Activated T-helper 2 cell treated with anti-CD3 and anti-CD28 coated beads, Interferon-gamma antibody, Interleukin-2, Interleukin-4, amounts not matched to agents 10 μg/mL and 5 μg/mL and 100 μg/mL, durations not matched to agents 14 hours and 24 hours and 36 hours (primary cell): ENCODE results near the gene MEGF8. TPM values are rescaled to one million over a fixed set of nuclear protein-coding genes. Genes with fewer than 3 reads are reported as not detected.
"Not testable (repeated sequence)": the region's sequence is repeated elsewhere in the genome, so short reads cannot be mapped to it uniquely, and the experiment has no call there.

Experiments
- DNase-seq: peaks from one replicate; pipeline ENCODE4 v3.0.0; 2021; ENCODE audit warnings: low spot score
- H3K27ac Mint-ChIP-seq: one replicate; pipeline ENCODE4 v1.8.0; 2021; ENCODE audit warnings: mixed read lengths
- H3K27me3 Mint-ChIP-seq: one replicate; pipeline ENCODE4 v1.8.0; 2021; ENCODE audit warnings: low read depth, mixed read lengths
- H3K36me3 Mint-ChIP-seq: one replicate; pipeline ENCODE4 v1.8.0; 2021; ENCODE audit warnings: low read depth, mixed read lengths
- H3K4me1 Mint-ChIP-seq: one replicate; pipeline ENCODE4 v1.8.0; 2021; ENCODE audit warnings: low read depth, mixed read lengths
- H3K4me3 Mint-ChIP-seq: one replicate; pipeline ENCODE4 v1.8.0; 2021; ENCODE audit warnings: low read depth, mild to moderate bottlenecking, moderate library complexity, mixed read lengths
- H3K9me3 Mint-ChIP-seq: one replicate; pipeline ENCODE4 v1.8.0; 2021; ENCODE audit warnings: mixed read lengths
- intact Hi-C: fragments of 100-400 bp; cut with micrococcal nuclease; formaldehyde crosslinking; loops from one replicate; pipeline ENCODE4 v1.15.1; 2023
- total RNA-seq: library from RNA; stranded (reverse); gene quantifications from 2 replicates; pipeline ENCODE4 v1.2.3, GENCODE V29; 2022

Gene MEGF8
- total RNA-seq, 1 donor from 2014 or later: 10.3 TPM

DNA sequence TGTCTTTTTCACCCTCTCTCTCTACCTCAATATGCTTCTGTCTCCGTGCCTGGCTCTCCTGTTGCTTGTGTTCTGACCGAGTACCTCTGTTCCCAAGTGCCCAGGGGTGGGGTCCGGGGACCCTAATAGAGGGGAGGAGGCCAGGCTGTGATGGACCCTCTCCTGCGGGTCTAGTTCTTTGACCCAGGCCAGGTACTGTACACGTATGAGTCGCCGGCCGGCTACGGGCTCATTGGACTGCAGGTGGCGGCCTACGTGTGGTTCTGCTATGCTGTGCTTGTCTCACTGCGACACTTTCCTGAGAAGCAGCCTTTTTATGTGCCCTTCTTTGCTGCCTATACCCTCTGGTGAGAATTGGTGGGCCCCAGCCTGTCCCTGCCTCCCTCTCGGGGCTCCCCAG is 7.9 kb upstream of the MEGF8 start:
- H3K4me1 Mint-ChIP-seq: peaks cover 10% of the 10 kb centered on the region
- no peak overlapping the region for H3K4me3 Mint-ChIP-seq
- peaks cover 37% of the 10 kb centered on the region for H3K27me3 Mint-ChIP-seq
- H3K9me3 Mint-ChIP-seq: no peaks in the 10 kb centered on the region
- no peaks in the 10 kb centered on the region for H3K36me3 Mint-ChIP-seq
- DNase-seq: no peak
- intact Hi-C loops: no loop called here
- H3K27ac Mint-ChIP-seq: no peak overlapping the region

DNA sequence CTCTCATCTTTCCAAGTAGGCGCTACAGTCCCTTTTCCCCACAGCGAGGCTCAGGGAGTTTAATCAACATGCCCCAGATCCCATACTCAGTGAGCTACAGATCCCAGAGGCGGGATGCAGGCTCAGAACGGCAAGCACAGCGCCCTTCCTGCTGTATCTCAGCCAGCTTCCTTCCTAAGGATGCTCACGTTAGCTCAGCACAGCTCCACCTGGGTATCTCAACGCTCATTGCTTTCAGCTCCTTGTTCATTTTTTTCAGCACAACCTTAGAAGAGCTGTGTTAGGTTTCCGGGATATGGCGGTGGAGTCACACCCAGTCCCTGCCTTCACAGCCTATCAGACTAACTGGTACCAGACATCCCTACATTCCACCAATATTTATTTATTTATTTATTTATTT is 3.1 kb upstream of the MEGF8 start:
- no peak for DNase-seq
- intact Hi-C loops: no loop called here
- no peaks in the 10 kb centered on the region for H3K36me3 Mint-ChIP-seq
- no peak overlapping the region for H3K4me3 Mint-ChIP-seq
- peaks cover 12% of the 10 kb centered on the region for H3K4me1 Mint-ChIP-seq
- H3K27ac Mint-ChIP-seq: no peak overlapping the region
- H3K9me3 Mint-ChIP-seq: no peaks in the 10 kb centered on the region
- H3K27me3 Mint-ChIP-seq: peaks cover 27% of the 10 kb centered on the region

DNA sequence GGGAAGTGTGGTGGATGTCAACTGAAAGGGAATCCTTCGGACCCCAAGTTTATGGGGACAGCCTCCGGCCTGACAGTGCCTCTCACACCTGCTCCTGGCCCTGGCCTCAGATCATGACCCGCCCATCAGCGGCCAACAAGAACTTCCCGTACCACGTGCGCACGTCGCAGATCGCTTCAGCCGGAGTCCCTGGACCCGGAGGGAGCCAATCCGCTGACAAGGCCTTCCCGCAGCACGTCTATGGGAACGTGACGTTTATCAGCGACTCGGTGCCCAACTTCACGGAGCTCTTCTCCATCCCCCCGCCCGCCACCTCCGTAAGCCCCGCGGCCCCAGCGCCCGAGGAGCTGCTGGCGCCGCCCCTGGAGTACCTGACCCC is 2.0 kb upstream of the MEGF8 start:
- intact Hi-C loops: no loop called here
- H3K36me3 Mint-ChIP-seq: no peaks in the 10 kb centered on the region
- H3K9me3 Mint-ChIP-seq: no peaks in the 10 kb centered on the region
- peaks cover 12% of the 10 kb centered on the region for H3K4me1 Mint-ChIP-seq
- no peak for DNase-seq
- H3K4me3 Mint-ChIP-seq: peak overlapping the region; percentile 33
- H3K27me3 Mint-ChIP-seq: peaks cover 27% of the 10 kb centered on the region
- H3K27ac Mint-ChIP-seq: no peak overlapping the region

DNA sequence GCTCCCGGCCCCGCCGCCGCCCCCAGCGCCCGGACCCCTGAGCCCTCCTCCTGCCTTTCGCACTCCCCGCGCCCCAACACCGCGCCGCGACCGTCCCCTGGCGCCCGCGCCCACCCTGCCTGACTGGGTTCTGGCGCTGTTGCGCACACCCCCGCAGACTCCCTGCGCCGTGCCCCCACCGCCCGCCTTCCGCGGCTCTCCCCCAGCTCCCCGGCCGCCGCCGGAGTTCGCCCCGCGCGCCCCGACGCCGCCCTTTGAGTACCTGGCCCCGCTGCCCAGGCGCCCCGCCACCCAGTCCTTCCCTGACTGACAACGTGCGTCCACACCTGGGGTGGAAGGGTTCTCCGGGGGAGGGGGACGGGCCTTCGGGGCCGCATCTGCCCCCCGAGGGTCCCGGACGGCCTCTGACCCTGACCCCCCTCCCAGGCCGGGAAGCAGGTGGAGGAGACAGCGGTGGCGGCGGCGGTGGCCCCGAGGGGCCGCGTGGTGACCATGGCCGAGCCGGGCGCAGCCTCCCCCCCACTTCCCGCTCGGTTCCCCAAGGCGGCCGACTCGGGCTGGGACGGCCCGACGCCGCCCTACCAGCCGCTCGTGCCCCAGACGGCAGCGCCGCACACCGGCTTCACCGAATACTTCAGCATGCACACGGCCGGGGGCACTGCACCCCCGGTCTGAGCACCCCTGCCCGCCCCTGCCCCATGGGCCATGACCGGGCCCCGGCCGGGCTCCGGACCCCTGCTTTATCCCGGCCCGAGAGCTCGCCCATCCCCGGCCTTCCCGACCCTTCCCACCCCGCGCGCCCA is 1.4 kb upstream of the MEGF8 start:
- peaks cover 12% of the 10 kb centered on the region for H3K4me1 Mint-ChIP-seq
- H3K36me3 Mint-ChIP-seq: no peaks in the 10 kb centered on the region
- no peak overlapping the region for H3K4me3 Mint-ChIP-seq
- H3K27ac Mint-ChIP-seq: no peak overlapping the region
- H3K9me3 Mint-ChIP-seq: no peaks in the 10 kb centered on the region
- peak; percentile 17 for DNase-seq
- intact Hi-C loops: loop anchor here (2.0 kb wide), 1 partner anchor 41 kb away; no protein-coding TSS in a partner anchor
- peaks cover 27% of the 10 kb centered on the region for H3K27me3 Mint-ChIP-seq

DNA sequence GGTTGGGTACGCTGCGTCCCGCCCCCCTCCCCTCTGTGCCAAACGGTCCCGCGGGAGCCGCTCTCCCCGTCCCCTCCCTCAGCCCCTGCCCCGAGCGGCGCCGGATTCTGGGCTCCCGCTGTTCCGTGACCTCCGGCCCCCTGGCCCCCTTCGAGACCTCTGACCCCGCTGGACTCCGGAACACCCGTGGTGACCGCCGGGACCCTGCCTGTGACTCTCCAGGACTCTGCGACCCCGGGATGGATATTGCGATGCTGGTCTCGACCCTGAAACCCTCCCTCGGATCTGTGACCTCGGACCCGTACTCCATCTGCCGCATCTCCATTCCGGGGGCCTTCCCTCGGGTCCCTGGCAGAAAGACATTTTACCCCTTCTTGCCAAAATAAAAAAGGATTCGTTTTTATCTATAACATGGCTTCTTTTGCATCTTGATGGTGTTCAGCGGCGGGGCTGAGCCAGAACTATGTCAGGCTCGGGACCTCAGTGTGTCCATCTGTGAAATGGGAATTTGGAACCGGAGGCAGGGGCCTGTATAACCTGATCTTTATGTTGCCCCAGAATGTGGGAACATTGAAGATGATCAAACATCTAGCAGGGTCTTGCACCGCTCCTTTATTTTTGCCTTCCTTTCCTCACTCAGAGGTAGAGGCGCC is 654 bp upstream of the MEGF8 start:
- Mint-ChIP-seq H3K4me3 (peak overlapping the region; percentile 87), H3K36me3 (no peaks in the 10 kb centered on the region), H3K27ac (peak overlapping the region; percentile 73), H3K27me3 (peaks cover 27% of the 10 kb centered on the region), H3K4me1 (peaks cover 12% of the 10 kb centered on the region), H3K9me3 (no peaks in the 10 kb centered on the region)
- intact Hi-C loops: loop anchor here (1.0 to 2.0 kb wide), 5 partner anchors 11 to 216 kb away; partner anchors contain the start of gene TMEM145
- DNase-seq: no peak

DNA sequence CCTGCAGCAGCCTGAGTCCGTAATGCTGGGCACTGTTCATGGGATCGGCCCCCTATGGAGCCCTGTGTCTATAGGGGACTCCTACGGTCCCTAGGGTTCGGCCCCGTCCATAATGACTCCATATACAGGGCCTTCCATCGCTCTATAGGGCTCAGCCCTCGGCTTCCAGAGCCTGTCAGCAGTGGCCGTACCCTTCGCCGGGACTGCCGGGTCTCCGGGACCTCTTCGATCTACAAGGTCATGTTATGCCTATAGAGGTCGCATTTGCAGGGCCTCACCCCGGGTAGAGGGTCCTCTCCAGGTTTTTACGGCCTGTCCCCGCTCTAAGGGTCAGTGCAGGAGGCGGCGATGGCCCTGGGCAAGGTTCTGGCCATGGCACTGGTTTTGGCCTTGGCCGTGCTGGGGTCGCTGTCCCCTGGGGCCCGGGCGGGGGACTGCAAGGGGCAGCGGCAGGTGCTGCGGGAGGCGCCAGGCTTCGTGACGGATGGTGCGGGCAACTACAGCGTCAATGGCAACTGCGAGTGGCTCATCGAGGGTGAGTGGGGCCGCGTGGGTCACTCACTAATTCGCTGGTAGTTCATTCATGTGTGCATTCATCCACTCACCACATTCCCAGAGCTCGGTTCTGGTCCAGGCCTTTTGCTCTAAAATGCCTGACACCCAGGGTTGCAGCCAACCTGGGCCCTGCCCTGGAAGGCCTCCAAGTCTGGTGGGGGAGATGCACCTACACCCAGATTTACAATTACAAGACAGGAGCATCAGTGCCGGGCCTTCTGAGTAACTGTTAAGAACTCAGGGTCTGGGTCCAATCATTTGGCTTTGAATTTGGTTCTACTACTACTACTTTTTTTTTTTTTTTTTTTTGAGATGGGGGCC is 699 bp downstream of the MEGF8 start:
- Mint-ChIP-seq H3K27ac (peak overlapping the region; percentile 34), H3K36me3 (no peaks in the 10 kb centered on the region), H3K27me3 (peaks cover 25% of the 10 kb centered on the region), H3K4me3 (peak overlapping the region; percentile 87), H3K9me3 (no peaks in the 10 kb centered on the region), H3K4me1 (peaks cover 12% of the 10 kb centered on the region)
- peak; percentile 23 for DNase-seq
- intact Hi-C loops: loop anchor here (1.0 to 2.0 kb wide), 5 partner anchors 13 to 218 kb away; partner anchors contain the start of gene TMEM145

DNA sequence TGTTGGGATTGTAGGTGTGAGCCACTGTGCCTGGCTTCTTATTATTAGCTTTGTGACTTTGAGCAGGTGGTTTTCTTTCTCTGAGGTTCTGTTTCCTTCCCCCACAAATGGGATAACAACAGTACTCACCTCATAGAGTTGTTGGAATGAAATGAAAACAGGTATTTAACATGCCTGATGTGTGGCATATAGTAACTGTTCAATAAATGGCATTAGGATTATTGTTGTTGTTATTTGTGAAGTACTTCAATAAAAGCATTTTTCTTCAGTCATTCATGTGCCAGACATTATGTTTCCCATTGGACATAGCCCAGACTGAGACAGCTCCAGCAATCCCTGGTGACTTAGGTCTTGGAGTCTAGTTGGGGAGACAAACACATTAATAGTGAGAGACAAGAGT is 1.5 kb downstream of the MEGF8 start:
- no peak overlapping the region for H3K27ac Mint-ChIP-seq
- intact Hi-C loops: no loop called here
- peaks cover 12% of the 10 kb centered on the region for H3K4me1 Mint-ChIP-seq
- H3K9me3 Mint-ChIP-seq: no peaks in the 10 kb centered on the region
- no peak for DNase-seq
- H3K4me3 Mint-ChIP-seq: peak overlapping the region; percentile 51
- no peaks in the 10 kb centered on the region for H3K36me3 Mint-ChIP-seq
- H3K27me3 Mint-ChIP-seq: peaks cover 20% of the 10 kb centered on the region

DNA sequence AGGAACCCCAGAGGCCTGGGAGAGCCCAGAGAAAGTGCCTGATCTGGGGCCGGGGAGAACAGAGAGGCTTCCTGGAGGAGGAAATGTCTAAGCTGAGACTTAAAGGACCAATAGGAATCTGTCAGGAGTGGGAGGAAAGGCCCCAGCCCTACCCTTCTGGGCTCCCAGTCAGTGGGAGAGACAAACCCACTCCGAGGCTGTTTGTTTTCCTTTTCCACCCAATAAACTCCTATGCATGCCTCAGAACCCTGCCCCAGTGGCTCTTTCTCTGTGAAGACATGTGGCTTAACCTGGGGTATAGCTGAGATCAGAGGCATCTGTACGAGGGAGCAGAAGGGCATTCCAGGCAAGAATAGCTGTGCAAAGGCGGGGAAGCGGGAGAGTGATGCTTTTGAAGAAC is 1.9 kb downstream of the MEGF8 start:
- intact Hi-C loops: no loop called here
- peak overlapping the region; percentile 1 for H3K4me3 Mint-ChIP-seq
- peaks cover 16% of the 10 kb centered on the region for H3K27me3 Mint-ChIP-seq
- H3K27ac Mint-ChIP-seq: no peak overlapping the region
- no peaks in the 10 kb centered on the region for H3K9me3 Mint-ChIP-seq
- DNase-seq: no peak
- peaks cover 12% of the 10 kb centered on the region for H3K4me1 Mint-ChIP-seq
- no peaks in the 10 kb centered on the region for H3K36me3 Mint-ChIP-seq

DNA sequence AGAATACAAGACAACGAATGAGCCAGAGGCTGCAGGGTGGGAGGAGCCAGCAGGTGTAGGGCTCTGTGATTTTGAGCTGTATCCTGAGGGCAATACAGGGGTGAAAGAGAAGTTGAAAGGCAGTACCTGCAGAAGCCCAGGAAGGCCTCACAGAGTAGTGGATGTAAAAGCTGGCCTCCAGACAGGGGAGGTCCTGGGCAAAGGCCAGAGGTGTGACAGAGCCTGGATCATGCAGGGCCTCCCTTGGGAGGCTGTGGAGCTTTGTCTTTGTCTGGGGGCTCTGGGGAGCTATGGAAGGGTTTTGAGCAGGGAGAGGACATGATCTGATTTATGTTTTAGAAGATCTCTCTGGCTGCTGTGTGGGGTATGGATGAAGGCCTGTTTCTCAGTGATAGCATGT is 2.7 kb downstream of the MEGF8 start:
- peaks cover 10% of the 10 kb centered on the region for H3K27me3 Mint-ChIP-seq
- intact Hi-C loops: no loop called here
- no peaks in the 10 kb centered on the region for H3K36me3 Mint-ChIP-seq
- peaks cover 12% of the 10 kb centered on the region for H3K4me1 Mint-ChIP-seq
- no peak overlapping the region for H3K27ac Mint-ChIP-seq
- DNase-seq: no peak
- no peak overlapping the region for H3K4me3 Mint-ChIP-seq
- H3K9me3 Mint-ChIP-seq: no peaks in the 10 kb centered on the region

DNA sequence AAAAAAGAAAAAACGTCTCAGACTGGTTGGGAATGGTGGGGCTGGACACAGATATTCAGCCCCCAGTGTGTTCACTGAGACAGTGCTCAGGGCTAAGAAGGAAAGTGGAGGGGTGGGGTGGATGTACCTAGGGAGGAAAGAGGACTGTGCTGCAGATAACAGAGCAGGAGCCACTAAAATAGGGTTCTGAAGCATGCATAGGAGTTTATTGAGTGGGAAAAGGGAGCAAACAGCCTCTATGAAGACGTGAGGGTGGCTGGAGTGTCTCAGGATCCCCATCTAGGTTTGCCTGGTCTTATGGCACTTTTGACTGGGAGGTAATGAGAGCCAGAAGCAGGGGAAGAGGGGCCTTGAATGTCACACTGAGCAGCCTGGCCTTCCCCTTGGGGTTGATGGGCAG is 3.4 kb downstream of the MEGF8 start:
- no peak for DNase-seq
- H3K4me1 Mint-ChIP-seq: peaks cover 12% of the 10 kb centered on the region
- no peak overlapping the region for H3K4me3 Mint-ChIP-seq
- H3K27me3 Mint-ChIP-seq: peaks cover 5% of the 10 kb centered on the region
- intact Hi-C loops: no loop called here
- H3K27ac Mint-ChIP-seq: no peak overlapping the region
- H3K9me3 Mint-ChIP-seq: no peaks in the 10 kb centered on the region
- H3K36me3 Mint-ChIP-seq: no peaks in the 10 kb centered on the region

DNA sequence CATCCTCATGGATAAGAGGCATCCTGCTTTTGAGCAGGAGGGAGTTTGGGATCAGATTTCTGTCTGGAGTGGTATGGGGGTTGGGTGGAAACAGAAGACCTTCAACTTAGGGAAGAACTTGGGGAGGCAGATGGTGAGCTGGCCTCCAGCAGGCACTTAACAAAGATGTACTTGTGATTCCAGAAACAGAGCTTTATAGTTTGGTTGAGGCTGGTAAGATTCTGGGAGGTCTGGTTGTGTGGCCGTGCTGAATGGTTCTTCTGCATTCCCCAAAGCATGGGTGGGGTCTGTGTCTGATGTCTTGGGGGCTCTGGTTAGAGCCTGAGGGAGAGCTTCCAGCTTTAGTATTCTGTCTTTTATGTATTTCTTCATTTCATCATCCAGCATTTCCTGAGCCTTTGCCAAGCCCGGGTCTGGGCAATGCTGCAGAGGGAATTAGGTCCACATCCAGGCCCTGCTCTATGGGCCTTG is 4.8 kb downstream of the MEGF8 start:
- H3K27me3 Mint-ChIP-seq: no peaks in the 10 kb centered on the region
- no peak overlapping the region for H3K27ac Mint-ChIP-seq
- no peaks in the 10 kb centered on the region for H3K36me3 Mint-ChIP-seq
- intact Hi-C loops: no loop called here
- no peak for DNase-seq
- no peaks in the 10 kb centered on the region for H3K9me3 Mint-ChIP-seq
- peaks cover 8% of the 10 kb centered on the region for H3K4me1 Mint-ChIP-seq
- H3K4me3 Mint-ChIP-seq: no peak overlapping the region

DNA sequence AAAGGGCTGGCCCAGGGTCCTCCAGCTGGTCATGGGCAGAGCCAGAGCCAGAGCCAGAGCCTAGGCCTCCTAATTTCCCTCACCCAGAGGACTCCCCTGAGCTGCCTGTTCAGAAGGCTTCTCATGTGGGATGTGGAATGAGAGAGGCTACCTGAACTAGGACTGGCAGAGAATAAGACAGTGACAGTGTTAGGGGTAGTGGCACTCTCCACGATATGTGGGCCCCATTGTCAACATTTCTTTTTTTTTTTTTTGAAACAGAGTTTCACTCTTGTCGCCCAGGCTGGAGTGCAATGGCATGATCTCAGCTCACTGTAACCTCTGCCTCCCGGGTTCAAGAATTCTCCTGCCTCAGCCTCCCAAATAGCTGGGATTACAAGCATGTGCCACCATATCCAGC is 5.9 kb downstream of the MEGF8 start:
- H3K27ac Mint-ChIP-seq, H3K27me3 Mint-ChIP-seq, H3K4me3 Mint-ChIP-seq, H3K36me3 Mint-ChIP-seq, H3K9me3 Mint-ChIP-seq, intact Hi-C loops, DNase-seq, H3K4me1 Mint-ChIP-seq: not testable (repeated sequence)
